Glutamatergic neuron (in vitro differentiated cells): ENCODE measurements around the gene CD300A. TPM values are rescaled to one million over a fixed set of nuclear protein-coding genes. Genes with fewer than 3 reads are reported as not detected.

Experiments used
- DNase-seq: peaks from one replicate; pipeline ENCODE4 v3.0.0; 2022
- H3K27ac Mint-ChIP-seq: one replicate; pipeline ENCODE4 v1.8.0; 2020; ENCODE audit warnings: mild to moderate bottlenecking, mixed read lengths, inconsistent platforms; ENCODE audit not compliant: unreplicated experiment
- H3K27me3 Mint-ChIP-seq: one replicate; pipeline ENCODE4 v1.8.0; 2020; ENCODE audit warnings: mild to moderate bottlenecking, moderate library complexity, mixed read lengths, inconsistent platforms; ENCODE audit not compliant: unreplicated experiment
- H3K36me3 Mint-ChIP-seq: one replicate; pipeline ENCODE4 v1.8.0; 2020; ENCODE audit warnings: mild to moderate bottlenecking, mixed read lengths, inconsistent platforms; ENCODE audit not compliant: unreplicated experiment
- H3K4me1 Mint-ChIP-seq: one replicate; pipeline ENCODE4 v1.8.0; 2020; ENCODE audit warnings: mild to moderate bottlenecking, low read depth, mixed read lengths, inconsistent platforms; ENCODE audit not compliant: unreplicated experiment
- H3K4me3 Mint-ChIP-seq: one replicate; pipeline ENCODE4 v1.8.0; 2020; ENCODE audit warnings: mild to moderate bottlenecking, mixed read lengths, inconsistent platforms; ENCODE audit not compliant: unreplicated experiment
- H3K9me3 Mint-ChIP-seq: one replicate; pipeline ENCODE4 v1.8.0; 2020; ENCODE audit warnings: mild to moderate bottlenecking, moderate library complexity, mixed read lengths, inconsistent platforms; ENCODE audit not compliant: unreplicated experiment
- total RNA-seq: library from RNA; stranded (reverse); fragmentation: NEBNext Ultra II Directional; extraction: Animal tissue kit (Norgen Biotek cat#: 25700); gene quantifications from one replicate; pipeline ENCODE4 v1.2.1, GENCODE V29; 2021; ENCODE audit not compliant: unreplicated experiment
- TF ChIP-seq, protein P1 (sequence below): fragments of 200-600 bp; sonication (generic); IDR thresholded peaks from one replicate; pipeline ENCODE4 v1.5.0; 2021; ENCODE audit not compliant: partially characterized antibody, unreplicated experiment

CD300A gene
- total RNA-seq, 1 donor from 2014 or later: 0.25 TPM

DNA sequence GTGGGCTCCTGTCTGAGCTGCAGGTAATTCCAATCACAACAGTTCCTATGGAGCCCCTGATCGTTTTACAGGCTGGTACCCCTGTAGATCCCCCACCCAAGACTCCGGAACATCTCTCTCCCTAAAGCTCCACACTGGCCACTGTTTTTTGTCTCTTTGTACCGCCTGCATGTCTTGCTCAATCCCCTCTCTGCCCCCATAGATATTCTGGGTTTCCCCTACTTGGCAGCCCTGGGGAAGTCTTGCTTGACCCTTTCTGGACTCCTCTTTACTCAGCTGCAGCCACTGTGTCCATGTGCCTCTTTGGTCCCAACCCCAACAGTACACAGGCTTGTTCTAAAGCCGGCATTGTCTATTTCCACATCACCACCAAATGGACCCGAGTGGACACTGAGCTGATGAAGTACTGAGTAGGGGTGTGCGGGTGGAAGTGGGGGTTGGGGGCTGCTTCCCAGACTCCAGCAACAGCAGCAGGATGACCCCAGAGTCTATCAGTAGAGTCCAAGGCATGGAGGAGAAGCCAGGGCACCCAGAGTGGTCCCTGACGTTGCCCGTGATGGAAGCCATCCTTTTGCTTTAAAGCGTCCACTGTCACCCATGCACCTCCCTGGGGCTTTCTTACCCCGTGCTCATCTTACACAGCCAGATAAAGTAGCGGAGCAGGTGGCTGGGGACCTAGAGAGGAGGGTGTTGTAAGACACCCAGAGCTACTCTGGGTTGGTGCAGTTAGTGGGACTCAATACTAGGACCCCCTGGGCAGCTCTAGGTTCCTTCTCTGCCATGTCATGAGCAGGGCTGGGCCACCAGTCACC is 58.4 kb downstream of the CD300A start:
- H3K27me3 Mint-ChIP-seq: peaks cover 14% of the 10 kb centered on the region
- DNase-seq: no peak

DNA sequence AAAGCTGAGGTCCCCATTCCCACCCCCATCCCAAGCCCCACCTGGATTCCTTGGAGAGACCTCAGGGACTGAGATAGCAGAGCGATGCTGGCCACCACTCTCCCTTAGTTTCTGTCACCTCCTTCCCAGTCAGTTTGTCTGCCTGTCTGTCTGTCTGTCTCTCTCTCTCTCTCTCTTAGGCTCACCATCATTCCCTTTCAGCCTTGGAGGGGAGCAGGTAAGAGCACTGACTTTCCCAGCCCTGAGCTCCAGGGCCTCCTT is 59.0 kb downstream of the CD300A start:
- Mint-ChIP-seq H3K27me3 (peaks cover 14% of the 10 kb centered on the region), H3K4me1 (no peaks in the 10 kb centered on the region), H3K4me3 (no peak overlapping the region), H3K27ac (no peak overlapping the region), H3K9me3 (peaks cover 7% of the 10 kb centered on the region), H3K36me3 (peaks cover 18% of the 10 kb centered on the region)
- DNase-seq: no peak
- TF ChIP-seq, protein P1, sequence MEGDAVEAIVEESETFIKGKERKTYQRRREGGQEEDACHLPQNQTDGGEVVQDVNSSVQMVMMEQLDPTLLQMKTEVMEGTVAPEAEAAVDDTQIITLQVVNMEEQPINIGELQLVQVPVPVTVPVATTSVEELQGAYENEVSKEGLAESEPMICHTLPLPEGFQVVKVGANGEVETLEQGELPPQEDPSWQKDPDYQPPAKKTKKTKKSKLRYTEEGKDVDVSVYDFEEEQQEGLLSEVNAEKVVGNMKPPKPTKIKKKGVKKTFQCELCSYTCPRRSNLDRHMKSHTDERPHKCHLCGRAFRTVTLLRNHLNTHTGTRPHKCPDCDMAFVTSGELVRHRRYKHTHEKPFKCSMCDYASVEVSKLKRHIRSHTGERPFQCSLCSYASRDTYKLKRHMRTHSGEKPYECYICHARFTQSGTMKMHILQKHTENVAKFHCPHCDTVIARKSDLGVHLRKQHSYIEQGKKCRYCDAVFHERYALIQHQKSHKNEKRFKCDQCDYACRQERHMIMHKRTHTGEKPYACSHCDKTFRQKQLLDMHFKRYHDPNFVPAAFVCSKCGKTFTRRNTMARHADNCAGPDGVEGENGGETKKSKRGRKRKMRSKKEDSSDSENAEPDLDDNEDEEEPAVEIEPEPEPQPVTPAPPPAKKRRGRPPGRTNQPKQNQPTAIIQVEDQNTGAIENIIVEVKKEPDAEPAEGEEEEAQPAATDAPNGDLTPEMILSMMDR: no peak

More for the DNA sequence above, 58.4 kb downstream of the CD300A start:
- H3K36me3 Mint-ChIP-seq: peaks cover 16% of the 10 kb centered on the region
- H3K4me1 Mint-ChIP-seq: no peaks in the 10 kb centered on the region
- no peak overlapping the region for H3K4me3 Mint-ChIP-seq
- no peak overlapping the region for H3K27ac Mint-ChIP-seq
- TF ChIP-seq, protein P1: no peak
- H3K9me3 Mint-ChIP-seq: peaks cover 9% of the 10 kb centered on the region

DNA sequence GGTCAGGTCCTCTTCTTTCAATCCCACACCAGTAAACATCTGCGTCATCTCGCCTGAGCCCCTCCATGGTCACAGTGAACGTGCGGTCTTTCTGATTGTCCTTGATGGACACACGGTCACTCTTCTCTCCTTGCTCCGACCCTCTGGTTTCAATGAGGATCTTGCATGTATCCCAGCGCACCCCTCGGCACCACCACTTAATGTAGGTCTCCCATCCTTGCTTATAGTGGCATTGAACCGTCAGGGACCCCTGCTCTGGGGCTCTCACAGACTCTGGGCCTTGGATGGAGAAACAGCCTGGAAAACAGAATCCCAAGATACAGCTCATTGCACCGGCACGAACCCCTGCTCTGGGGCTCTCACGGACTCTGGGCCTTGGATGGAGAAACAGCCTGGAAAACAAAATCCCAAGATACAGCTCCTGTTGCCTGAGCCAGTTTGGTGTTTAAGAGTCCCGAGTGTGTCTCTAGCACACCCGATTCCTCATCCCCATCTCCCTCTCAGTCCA is 59.4 kb downstream of the CD300A start:
- no peak overlapping the region for H3K4me3 Mint-ChIP-seq
- no peak for DNase-seq

DNA sequence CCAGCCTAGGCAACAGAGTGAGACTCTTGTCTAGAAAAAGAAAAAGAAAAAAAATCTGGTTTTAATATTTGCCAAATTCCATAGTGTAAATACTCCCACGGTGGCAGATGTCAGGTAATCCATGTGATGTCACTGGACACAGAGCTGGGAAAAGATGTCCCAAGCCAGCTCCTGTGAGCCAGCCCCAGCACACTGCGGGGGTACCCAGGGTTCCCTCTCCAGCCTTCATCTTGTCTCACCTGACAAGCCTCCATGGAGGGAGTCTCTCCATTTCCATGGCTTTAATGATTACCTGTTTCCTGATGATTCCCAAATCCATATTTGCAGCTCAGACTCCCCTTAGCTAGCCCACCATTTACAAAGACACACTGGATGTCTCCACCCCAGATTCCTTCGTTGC is 60.2 kb downstream of the CD300A start:
- no peak for DNase-seq
- Mint-ChIP-seq H3K9me3 (peaks cover 9% of the 10 kb centered on the region), H3K27me3 (peaks cover 14% of the 10 kb centered on the region), H3K4me3 (no peak overlapping the region), H3K27ac (no peak overlapping the region), H3K36me3 (peaks cover 16% of the 10 kb centered on the region), H3K4me1 (no peaks in the 10 kb centered on the region)
- TF ChIP-seq, protein P1: no peak

More for the DNA sequence above, 59.4 kb downstream of the CD300A start:
- Mint-ChIP-seq H3K27me3 (peaks cover 14% of the 10 kb centered on the region), H3K27ac (no peak overlapping the region), H3K9me3 (peaks cover 7% of the 10 kb centered on the region), H3K4me1 (no peaks in the 10 kb centered on the region), H3K36me3 (peaks cover 19% of the 10 kb centered on the region)
- TF ChIP-seq, protein P1: no peak

DNA sequence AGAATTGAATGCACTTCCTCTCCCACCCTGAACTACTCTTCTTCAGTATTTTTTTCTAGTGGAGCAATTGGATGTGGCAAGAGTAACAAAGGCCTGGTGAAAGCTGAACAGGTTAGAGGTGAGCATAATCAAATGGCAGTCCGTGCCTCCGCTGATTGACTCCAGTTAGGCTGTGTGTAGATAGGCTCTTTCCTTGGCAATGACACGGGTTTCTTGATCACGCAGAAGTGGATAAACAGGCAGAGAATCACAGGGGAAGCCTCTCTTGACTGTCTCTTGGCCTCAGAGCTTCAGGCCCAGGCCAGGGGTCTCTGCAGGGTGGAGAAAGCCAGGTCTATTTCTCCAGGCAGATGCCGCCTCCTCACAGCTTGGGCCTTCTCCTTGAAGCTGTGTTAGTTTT is 60.6 kb downstream of the CD300A start:
- Mint-ChIP-seq H3K9me3 (peaks cover 9% of the 10 kb centered on the region), H3K36me3 (peaks cover 16% of the 10 kb centered on the region), H3K4me1 (no peaks in the 10 kb centered on the region), H3K27me3 (peaks cover 14% of the 10 kb centered on the region), H3K27ac (no peak overlapping the region), H3K4me3 (no peak overlapping the region)
- DNase-seq: no peak
- TF ChIP-seq, protein P1: no peak
